ENCODE results near the gene PIEZO2. TPM values are rescaled to one million over a fixed set of nuclear protein-coding genes. Genes with fewer than 3 reads are reported as not detected.
A peak's percentile ranks its signal among the peaks of the same experiment; 100 is the strongest.

Gene PIEZO2
- total and polyA plus RNA-seq, 8 donors: 0.38 to 11.1 (median 3.0) TPM

GRCh38 chr18:10851824-10852319, 297.5 kb downstream of the PIEZO2 start:
- intact Hi-C loops (cut with DNase I): loop anchor here in 1 of 3 donors (5.0 kb wide), 1 partner anchor 300 kb away; no protein-coding TSS in a partner anchor
- peak; percentile 37 to 57 (median 47) for TF ChIP-seq CTCF (IDR thresholded peaks at IDR 0.05)
- no peaks in the 10 kb centered on the region for H3K27me3 ChIP-seq
- H3K36me3 ChIP-seq: no peaks in the 10 kb centered on the region
- ATAC-seq: peak in 3 of 4 donors; percentile 73 to 89 (median 88)
- no peak overlapping the region for H3K4me3 ChIP-seq
- WGBS, 2 donors: 0 to 2% methylated on average over 3 of the region's 3 CpGs
- FAIRE-seq: peak; percentile 87
- H3K4me1 ChIP-seq: no peaks in the 10 kb centered on the region
- H3K9me3 ChIP-seq: no peaks in the 10 kb centered on the region
- H3K27ac ChIP-seq: no peak overlapping the region
- no peak for DNase-seq

- Histone ChIP-seq H3K27ac (no peak overlapping the region), H3K36me3 (no peaks in the 10 kb centered on the region), H3K4me1 (no peaks in the 10 kb centered on the region), H3K27me3 (no peaks in the 10 kb centered on the region), H3K9me3 (no peaks in the 10 kb centered on the region), H3K4me3 (no peak overlapping the region)
- no peak for TF ChIP-seq CTCF (IDR thresholded peaks at IDR 0.05)
- DNase-seq: no peak
- no peak for FAIRE-seq
- ATAC-seq: peak in 2 of 4 donors; percentile 48 to 50
- WGBS, 2 donors: 0 to 8% methylated on average over 1 of the region's 1 CpG
- intact Hi-C loops (cut with DNase I): loop anchor here in 1 of 3 donors (5.0 kb wide), 1 partner anchor 301 kb away; no protein-coding TSS in a partner anchor
Measured at GRCh38 chr18:10850840-10851239, 298.5 kb downstream of the PIEZO2 start.

GRCh38 chr18:10850216-10850615, 299.2 kb downstream of the PIEZO2 start:
- Histone ChIP-seq H3K9me3 (no peaks in the 10 kb centered on the region), H3K4me3 (no peak overlapping the region), H3K4me1 (no peaks in the 10 kb centered on the region), H3K27ac (no peak overlapping the region), H3K27me3 (no peaks in the 10 kb centered on the region), H3K36me3 (no peaks in the 10 kb centered on the region)
- WGBS, 2 donors: 61 to 77% methylated on average over 7 of the region's 7 CpGs
- no peak for TF ChIP-seq CTCF (IDR thresholded peaks at IDR 0.05)
- intact Hi-C loops (cut with DNase I): loop anchor here in 1 of 3 donors (5.0 kb wide), 1 partner anchor 302 kb away; no protein-coding TSS in a partner anchor
- FAIRE-seq (no peak), DNase-seq (no peak), ATAC-seq (no peak)

- Histone ChIP-seq H3K27me3 (no peaks in the 10 kb centered on the region), H3K36me3 (no peaks in the 10 kb centered on the region), H3K4me1 (no peaks in the 10 kb centered on the region), H3K9me3 (no peaks in the 10 kb centered on the region), H3K27ac (no peak overlapping the region), H3K4me3 (no peak overlapping the region)
- FAIRE-seq: no peak
- intact Hi-C loops (cut with DNase I): loop anchor here in 1 of 3 donors (5.0 kb wide), 1 partner anchor 199 kb away; no protein-coding TSS in a partner anchor
- no peak for DNase-seq
- WGBS, 2 donors: 63 to 69% methylated on average over 6 of the region's 6 CpGs
- TF ChIP-seq CTCF (IDR thresholded peaks at IDR 0.05): no peak
- ATAC-seq: no peak
Measured at GRCh38 chr18:10847907-10848306, 301.5 kb downstream of the PIEZO2 start.

GRCh38 chr18:10847408-10847790, 302.0 kb downstream of the PIEZO2 start:
- Histone ChIP-seq H3K4me1 (no peaks in the 10 kb centered on the region), H3K4me3 (no peak overlapping the region), H3K9me3 (no peaks in the 10 kb centered on the region), H3K27ac (no peak overlapping the region), H3K27me3 (no peaks in the 10 kb centered on the region), H3K36me3 (no peaks in the 10 kb centered on the region)
- no peak for ATAC-seq
- WGBS, 2 donors: 60 to 62% methylated on average over 8 of the region's 8 CpGs
- intact Hi-C loops (cut with DNase I): loop anchor here in 1 of 3 donors (5.0 kb wide), 1 partner anchor 200 kb away; no protein-coding TSS in a partner anchor
- no peak for DNase-seq
- no peak for TF ChIP-seq CTCF (IDR thresholded peaks at IDR 0.05)
- FAIRE-seq: no peak
